Activated naive CD8-positive, alpha-beta T cell treated with anti-CD3 and anti-CD28 coated beads for 36 hours (primary cell): ENCODE data around the gene TUBB. TPM values are rescaled to one million over a fixed set of nuclear protein-coding genes. Genes with fewer than 3 reads are reported as not detected.
A peak's percentile ranks its signal among the peaks of the same experiment; 100 is the strongest.

Experiments
- DNase-seq: peaks from one replicate; pipeline ENCODE4 v3.0.0; 2021
- H3K27ac Mint-ChIP-seq: one replicate; pipeline ENCODE4 v1.8.0; 2022; ENCODE audit warnings: mild to moderate bottlenecking, moderate library complexity, mixed read lengths
- H3K27me3 Mint-ChIP-seq: one replicate; pipeline ENCODE4 v1.8.0; 2022; ENCODE audit warnings: mild to moderate bottlenecking, mixed read lengths
- H3K36me3 Mint-ChIP-seq: one replicate; pipeline ENCODE4 v1.8.0; 2021; ENCODE audit warnings: mild to moderate bottlenecking, mixed read lengths
- H3K4me1 Mint-ChIP-seq: one replicate; pipeline ENCODE4 v1.8.0; 2021; ENCODE audit warnings: mixed read lengths
- H3K4me3 Mint-ChIP-seq: one replicate; pipeline ENCODE4 v1.8.0; 2022; ENCODE audit warnings: mild to moderate bottlenecking, moderate library complexity, mixed read lengths
- H3K9me3 Mint-ChIP-seq: one replicate; pipeline ENCODE4 v1.8.0; 2022; ENCODE audit warnings: mixed read lengths
- total RNA-seq, 2 experiments: library from RNA; stranded (reverse); gene quantifications; one replicate each; pipeline ENCODE4 v1.2.3, GENCODE V29; 2021

Gene TUBB
- total RNA-seq, 2 experiments from 2014 or later: 1,515 to 1,538 TPM

DNA sequence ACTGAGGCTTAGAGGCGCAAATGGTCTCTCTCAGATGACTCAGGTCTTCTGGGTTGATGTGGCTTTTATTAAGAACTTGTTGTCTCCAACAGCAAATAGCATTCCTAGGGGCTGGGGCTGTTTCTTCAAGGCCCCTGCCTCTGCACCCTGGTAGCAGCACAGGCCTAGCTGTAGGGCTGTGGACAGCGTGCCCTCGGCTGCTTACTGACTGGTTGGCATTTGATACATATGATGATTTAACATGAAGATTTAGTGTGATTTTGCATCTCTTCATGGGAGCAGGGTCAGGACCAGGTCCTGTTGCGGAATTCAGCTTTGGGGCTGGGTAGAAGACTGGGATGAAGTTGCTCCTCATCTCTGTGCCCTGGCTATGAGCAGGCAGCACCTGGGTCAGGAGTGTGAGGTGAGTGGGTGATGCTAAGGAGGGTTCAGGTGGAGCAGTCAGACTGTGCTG is 48.5 kb downstream of the TUBB start:
- DNase-seq: peak; percentile 38
- H3K4me1 Mint-ChIP-seq: peaks cover 82% of the 10 kb centered on the region
- H3K27me3 Mint-ChIP-seq: no peaks in the 10 kb centered on the region
- peaks cover 15% of the 10 kb centered on the region for H3K9me3 Mint-ChIP-seq
- peak overlapping the region; percentile 97 for H3K27ac Mint-ChIP-seq
- peaks cover 28% of the 10 kb centered on the region for H3K36me3 Mint-ChIP-seq
- peak overlapping the region; percentile 74 for H3K4me3 Mint-ChIP-seq

DNA sequence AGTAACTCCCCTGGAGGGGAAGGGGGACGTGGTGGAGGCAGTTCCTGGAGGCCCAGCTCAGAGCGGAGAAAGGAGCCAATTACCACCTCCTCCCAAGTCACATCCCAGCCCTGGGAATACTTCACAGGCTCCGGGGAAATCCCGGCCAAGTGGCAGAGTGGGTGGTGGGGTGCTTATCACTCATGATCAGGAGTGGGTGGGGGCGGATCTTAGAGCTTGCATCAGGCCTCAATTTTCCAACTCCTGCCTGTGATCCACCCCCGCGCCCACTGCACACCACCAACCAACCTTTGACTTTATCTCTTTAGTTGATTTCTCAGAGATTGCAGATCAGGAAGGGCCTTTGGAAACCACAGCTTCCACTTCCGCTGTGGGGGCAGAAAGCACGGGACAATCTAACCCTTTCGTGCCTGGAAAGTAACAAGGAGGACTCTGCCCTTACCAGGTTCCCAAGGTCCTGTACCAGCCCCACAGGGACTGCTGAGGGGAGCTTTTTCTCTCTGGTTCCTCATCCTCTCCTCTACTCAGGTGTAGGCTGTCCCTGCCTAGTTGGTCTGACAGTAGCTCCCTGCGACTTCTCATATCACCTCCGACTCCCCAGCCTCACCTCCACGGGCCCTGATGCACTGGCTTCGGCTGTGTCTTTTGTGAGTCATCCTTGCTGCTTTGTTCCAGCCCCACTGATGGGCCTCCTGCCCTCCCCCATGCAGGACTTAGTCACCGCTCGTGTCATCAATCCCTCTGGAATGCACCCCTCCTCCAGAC is 49.1 kb downstream of the TUBB start:
- Mint-ChIP-seq H3K27ac (peak overlapping the region; percentile 97), H3K27me3 (no peaks in the 10 kb centered on the region), H3K36me3 (peaks cover 24% of the 10 kb centered on the region), H3K4me1 (peaks cover 80% of the 10 kb centered on the region), H3K9me3 (peaks cover 13% of the 10 kb centered on the region), H3K4me3 (peak overlapping the region; percentile 74)
- DNase-seq: peak; percentile 87

DNA sequence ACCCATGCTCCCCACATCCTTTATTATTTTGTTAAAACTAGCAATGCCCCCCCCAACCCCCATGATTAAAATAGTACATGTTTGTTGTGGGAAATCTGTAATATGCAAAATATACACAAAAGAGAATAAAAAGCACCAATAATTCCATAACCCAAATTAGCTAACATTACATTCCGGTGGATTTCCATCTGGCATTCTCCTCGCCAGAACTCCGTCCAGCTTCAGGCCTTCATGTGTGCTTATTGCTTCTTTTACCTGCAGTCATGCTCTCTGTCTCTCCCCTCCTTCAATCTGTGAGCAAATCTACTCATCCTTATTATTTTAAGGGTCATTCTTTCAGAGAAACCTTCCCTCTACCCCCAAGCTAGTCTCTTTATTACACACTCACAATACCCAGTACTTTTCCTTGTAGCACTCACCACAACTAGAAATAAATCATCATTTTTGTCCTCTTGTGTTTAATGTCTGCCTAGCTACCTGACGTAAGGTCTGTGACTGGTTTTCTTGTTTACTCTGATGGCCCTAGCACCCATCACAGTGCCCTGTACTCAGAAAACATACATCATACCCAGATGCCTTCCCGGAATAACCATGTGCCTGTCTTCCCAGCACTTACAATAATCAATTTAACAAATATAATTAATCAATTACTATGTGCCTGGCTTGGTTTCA is 49.8 kb downstream of the TUBB start:
- Mint-ChIP-seq H3K27me3 (no peaks in the 10 kb centered on the region), H3K9me3 (peaks cover 9% of the 10 kb centered on the region), H3K27ac (peak overlapping the region; percentile 97), H3K36me3 (peaks cover 21% of the 10 kb centered on the region), H3K4me1 (peaks cover 75% of the 10 kb centered on the region), H3K4me3 (peak overlapping the region; percentile 74)
- DNase-seq: no peak

DNA sequence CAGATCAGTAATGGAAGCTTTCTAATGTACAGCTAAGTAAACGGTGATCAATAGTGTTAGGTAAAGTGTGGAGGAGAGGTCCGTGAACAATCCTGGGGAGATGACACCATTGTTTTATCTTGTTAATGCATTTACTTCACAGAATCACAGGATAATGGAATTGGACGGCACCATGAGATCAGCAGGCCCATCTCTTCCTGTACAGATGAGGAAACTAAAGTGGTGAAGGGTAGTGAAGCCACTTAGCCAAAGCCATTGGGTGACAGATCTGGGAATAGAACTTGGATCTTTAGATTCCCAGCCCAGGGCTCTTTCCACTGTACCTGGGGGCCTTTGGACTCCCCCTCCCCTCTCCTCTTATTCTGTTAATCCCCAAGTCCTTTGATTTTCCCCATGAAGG is 50.4 kb downstream of the TUBB start:
- DNase-seq: no peak
- peak overlapping the region; percentile 97 for H3K27ac Mint-ChIP-seq
- H3K4me3 Mint-ChIP-seq: no peak overlapping the region
- H3K36me3 Mint-ChIP-seq: peaks cover 21% of the 10 kb centered on the region
- H3K4me1 Mint-ChIP-seq: peaks cover 72% of the 10 kb centered on the region
- H3K9me3 Mint-ChIP-seq: peaks cover 9% of the 10 kb centered on the region
- H3K27me3 Mint-ChIP-seq: no peaks in the 10 kb centered on the region

DNA sequence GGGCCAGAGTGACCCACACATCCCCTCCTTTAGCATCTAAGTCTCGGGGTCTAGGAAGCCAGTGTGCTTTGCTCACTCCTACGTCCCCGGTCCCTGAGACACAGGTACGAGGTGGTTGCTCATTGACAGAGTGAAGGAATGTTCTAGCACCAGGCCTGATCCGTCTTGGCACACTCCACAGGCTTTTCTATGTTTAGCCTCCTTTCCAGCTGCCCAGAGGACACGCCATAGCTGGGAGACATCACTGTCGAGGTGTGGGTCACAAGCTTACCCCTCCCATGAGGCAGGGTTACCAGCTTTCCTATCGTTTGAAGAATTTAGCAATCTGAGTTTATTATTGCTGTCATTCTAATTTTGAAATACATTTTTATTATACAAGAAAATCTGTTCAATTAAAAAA is 54.5 kb downstream of the TUBB start:
- DNase-seq: no peak
- Mint-ChIP-seq H3K27ac (no peak overlapping the region), H3K4me3 (no peak overlapping the region), H3K4me1 (peaks cover 66% of the 10 kb centered on the region), H3K9me3 (peaks cover 2% of the 10 kb centered on the region), H3K27me3 (no peaks in the 10 kb centered on the region), H3K36me3 (peaks cover 14% of the 10 kb centered on the region)

Other genes with a start within 250 kb of the TUBB start
- gene HLA-E, start 230.8 kb upstream of the TUBB start, total RNA-seq: 100 to 1,000 TPM; 481 to 482 TPM
- 100 to 1,000 TPM; 123 to 126 TPM for gene GNL1, start 163.9 kb upstream of the TUBB start, total RNA-seq
- gene PRR3, start 163.1 kb upstream of the TUBB start, total RNA-seq: 10 to 100 TPM; 32.7 to 34.4 TPM
- gene ABCF1, start 148.9 kb upstream of the TUBB start, total RNA-seq: 100 to 1,000 TPM; 122 TPM
- gene PPP1R10, start 103.1 kb upstream of the TUBB start, total RNA-seq: 10 to 100 TPM; 80.5 to 84.6 TPM
- 100 to 1,000 TPM; 113 to 116 TPM for gene MRPS18B, start 102.5 kb upstream of the TUBB start, total RNA-seq
- 1 to 10 TPM; 8.5 to 8.6 TPM for gene ATAT1, start 93.5 kb upstream of the TUBB start, total RNA-seq
- gene C6orf136, start 73.2 kb upstream of the TUBB start, total RNA-seq: 10 to 100 TPM; 35.8 to 37.1 TPM
- 10 to 100 TPM; 40.4 to 42.1 TPM for gene DHX16, start 47.3 kb upstream of the TUBB start, total RNA-seq
- 100 to 1,000 TPM; 102 to 106 TPM for gene PPP1R18, start 33.7 kb upstream of the TUBB start, total RNA-seq
- 10 to 100 TPM; 19.7 to 20.2 TPM for gene NRM, start 29.4 kb upstream of the TUBB start, total RNA-seq
- gene MDC1, start 3.1 kb upstream of the TUBB start, total RNA-seq: 10 to 100 TPM; 63.2 to 67.0 TPM
- gene FLOT1, start 22.3 kb downstream of the TUBB start, total RNA-seq: 100 to 1,000 TPM; 104 to 107 TPM
- gene IER3, start 24.2 kb downstream of the TUBB start, total RNA-seq: 100 to 1,000 TPM; 295 to 310 TPM
- gene DDR1, start 164.2 kb downstream of the TUBB start, total RNA-seq: 10 to 100 TPM; 12.0 to 13.7 TPM
- gene GTF2H4, start 187.9 kb downstream of the TUBB start, total RNA-seq: 10 to 100 TPM; 44.5 to 46.4 TPM
- 10 to 100 TPM; 79.5 to 80.9 TPM for gene VARS2, start 193.9 kb downstream of the TUBB start, total RNA-seq
- gene SFTA2, start 211.8 kb downstream of the TUBB start, total RNA-seq: not detected
- not detected for gene MUCL3, start 220.6 kb downstream of the TUBB start, total RNA-seq